ENCODE results near the gene PPP2R5E.
"Not testable (repeated sequence)": the region's sequence is repeated elsewhere in the genome, so short reads cannot be mapped to it uniquely, and the experiment has no call there.

PPP2R5E gene

DNA sequence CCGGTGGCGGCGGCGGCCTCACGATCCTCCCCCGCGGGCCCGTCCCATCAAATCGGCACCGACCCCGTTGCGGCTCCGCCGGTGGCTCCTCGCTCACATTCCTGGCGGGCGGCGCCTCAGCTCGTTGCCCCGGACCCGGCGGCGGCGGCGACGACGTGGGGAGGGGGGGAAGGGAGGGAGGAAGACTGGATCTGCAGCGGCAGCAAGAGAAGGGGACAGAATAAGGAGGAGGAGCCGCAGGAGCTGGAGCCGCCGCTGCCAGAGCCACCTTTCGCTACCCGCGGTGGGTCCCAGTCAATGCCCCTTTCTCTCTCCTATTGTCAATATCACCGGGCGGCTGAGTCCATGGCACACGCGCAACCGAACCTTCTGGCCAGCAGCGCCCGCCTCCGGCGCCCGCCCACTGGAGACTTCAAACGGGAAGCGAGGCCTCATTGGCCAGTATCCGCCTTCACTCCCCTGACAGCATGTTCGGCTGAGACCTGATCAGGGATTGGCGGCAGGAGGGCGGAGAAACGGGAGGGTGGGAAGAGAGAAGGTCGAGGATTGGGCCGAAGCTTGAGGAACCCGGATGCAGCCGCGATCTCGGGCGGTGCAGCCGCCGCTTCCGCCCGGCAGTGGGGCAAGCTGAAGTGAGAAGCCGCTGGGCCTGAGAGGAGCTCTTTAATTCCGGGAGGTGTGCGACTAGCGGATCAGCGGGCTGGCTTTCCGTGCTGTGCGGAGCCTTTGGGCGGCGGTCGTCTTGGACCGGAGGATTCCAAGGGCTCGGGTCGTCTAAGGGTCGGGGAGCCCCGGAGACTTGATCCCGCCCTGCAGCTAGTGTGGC is at the start of gene PPP2R5E:
Gene PPP2R5E, minus strand, starts transcription at position 378 of the 826 bp plus-strand sequence. CDS start 3,692 bp downstream, outside the sequence.
- H3K4me1 ChIP-seq (ENCODE audit: control insufficient read depth, insufficient read depth, low read length) = no peaks in the 10 kb centered on the region
- no peaks in the 10 kb centered on the region for H3K27me3 ChIP-seq (ENCODE audit: control insufficient read depth, insufficient read depth, low read length)
- no peaks in the 10 kb centered on the region for H3K9me3 ChIP-seq (ENCODE audit: control insufficient read depth, insufficient read depth, low read depth, low read length)
- peak within 1 kb of the TSS; percentile 89 for H3K9ac ChIP-seq (ENCODE audit: low read length)
- H3K36me3 ChIP-seq (ENCODE audit: control insufficient read depth, insufficient read depth, low read length) = peaks cover 15% of the 10 kb centered on the region
- peak within 1 kb of the TSS; percentile 75 for H3K4me3 ChIP-seq (ENCODE audit: low read depth, low read length)
- H3K27ac ChIP-seq (ENCODE audit: low read depth, low read length) = peak within 1 kb of the TSS; percentile 78

DNA sequence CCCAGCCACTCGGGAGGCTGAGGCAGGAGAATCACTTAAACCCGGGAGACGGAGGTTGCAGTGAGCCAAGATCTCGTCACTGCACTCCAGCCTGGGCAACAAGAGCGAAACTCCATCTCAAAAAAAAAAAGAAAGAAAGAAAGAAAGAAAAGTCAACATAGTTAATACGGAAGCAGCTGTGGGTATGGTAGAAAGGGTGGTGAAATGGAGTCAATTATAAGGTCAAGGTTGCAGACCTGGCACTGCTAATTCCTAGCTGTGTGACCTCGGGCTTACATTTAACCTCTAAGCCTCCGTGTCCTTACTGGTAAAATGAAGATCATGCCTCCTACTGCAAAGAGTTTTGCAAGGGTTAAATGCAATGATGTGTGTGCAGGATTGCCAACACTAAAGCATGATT is 39.9 kb upstream of the PPP2R5E start:
- H3K27ac ChIP-seq (ENCODE audit: low read depth, low read length); H3K36me3 ChIP-seq (ENCODE audit: control insufficient read depth, insufficient read depth, low read length); H3K9ac ChIP-seq (ENCODE audit: low read length); H3K4me3 ChIP-seq (ENCODE audit: low read depth, low read length); H3K9me3 ChIP-seq (ENCODE audit: control insufficient read depth, insufficient read depth, low read depth, low read length); H3K27me3 ChIP-seq (ENCODE audit: control insufficient read depth, insufficient read depth, low read length); H3K4me1 ChIP-seq (ENCODE audit: control insufficient read depth, insufficient read depth, low read length): not testable (repeated sequence)

GRCh38 chr14:63581491-63581890 is 38.3 kb upstream of the PPP2R5E start:
- no peaks in the 10 kb centered on the region for H3K36me3 ChIP-seq (ENCODE audit: control insufficient read depth, insufficient read depth, low read length)
- H3K4me3 ChIP-seq (ENCODE audit: low read depth, low read length) = no peak overlapping the region
- no peaks in the 10 kb centered on the region for H3K27me3 ChIP-seq (ENCODE audit: control insufficient read depth, insufficient read depth, low read length)
- H3K9ac ChIP-seq (ENCODE audit: low read length) = no peak overlapping the region
- no peak overlapping the region for H3K27ac ChIP-seq (ENCODE audit: low read depth, low read length)
- H3K9me3 ChIP-seq (ENCODE audit: control insufficient read depth, insufficient read depth, low read depth, low read length) = no peaks in the 10 kb centered on the region
- H3K4me1 ChIP-seq (ENCODE audit: control insufficient read depth, insufficient read depth, low read length) = no peaks in the 10 kb centered on the region

GRCh38 chr14:63578300-63578699 is 35.1 kb upstream of the PPP2R5E start:
- no peak overlapping the region for H3K9ac ChIP-seq (ENCODE audit: low read length)
- H3K4me3 ChIP-seq (ENCODE audit: low read depth, low read length) = no peak overlapping the region
- H3K36me3 ChIP-seq (ENCODE audit: control insufficient read depth, insufficient read depth, low read length) = no peaks in the 10 kb centered on the region
- H3K27me3 ChIP-seq (ENCODE audit: control insufficient read depth, insufficient read depth, low read length) = no peaks in the 10 kb centered on the region
- no peaks in the 10 kb centered on the region for H3K4me1 ChIP-seq (ENCODE audit: control insufficient read depth, insufficient read depth, low read length)
- no peaks in the 10 kb centered on the region for H3K9me3 ChIP-seq (ENCODE audit: control insufficient read depth, insufficient read depth, low read depth, low read length)
- H3K27ac ChIP-seq (ENCODE audit: low read depth, low read length) = no peak overlapping the region

DNA sequence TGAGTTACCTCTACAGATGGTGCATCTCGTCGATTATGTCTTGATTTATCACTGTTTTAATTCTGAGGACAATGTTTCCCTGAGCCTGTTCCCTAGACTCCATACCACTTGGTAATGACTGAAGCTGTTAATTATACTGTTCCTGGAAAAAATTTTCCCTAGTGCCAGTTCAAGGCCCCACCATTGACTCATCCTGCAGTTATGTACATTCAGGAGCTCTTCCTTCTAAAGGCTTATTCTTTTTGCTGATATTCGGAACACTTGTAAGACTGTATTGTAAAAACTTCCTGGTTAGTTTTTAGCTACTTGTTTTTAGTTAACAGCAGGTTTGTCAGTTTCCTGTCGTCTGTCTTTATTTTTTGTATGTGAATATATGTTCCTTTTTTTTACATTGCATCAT is 30.4 kb upstream of the PPP2R5E start:
- H3K4me3 ChIP-seq (ENCODE audit: low read depth, low read length) = no peak overlapping the region
- H3K36me3 ChIP-seq (ENCODE audit: control insufficient read depth, insufficient read depth, low read length) = no peaks in the 10 kb centered on the region
- no peak overlapping the region for H3K9ac ChIP-seq (ENCODE audit: low read length)
- no peaks in the 10 kb centered on the region for H3K9me3 ChIP-seq (ENCODE audit: control insufficient read depth, insufficient read depth, low read depth, low read length)
- H3K27me3 ChIP-seq (ENCODE audit: control insufficient read depth, insufficient read depth, low read length) = no peaks in the 10 kb centered on the region
- H3K4me1 ChIP-seq (ENCODE audit: control insufficient read depth, insufficient read depth, low read length) = no peaks in the 10 kb centered on the region
- no peak overlapping the region for H3K27ac ChIP-seq (ENCODE audit: low read depth, low read length)

DNA sequence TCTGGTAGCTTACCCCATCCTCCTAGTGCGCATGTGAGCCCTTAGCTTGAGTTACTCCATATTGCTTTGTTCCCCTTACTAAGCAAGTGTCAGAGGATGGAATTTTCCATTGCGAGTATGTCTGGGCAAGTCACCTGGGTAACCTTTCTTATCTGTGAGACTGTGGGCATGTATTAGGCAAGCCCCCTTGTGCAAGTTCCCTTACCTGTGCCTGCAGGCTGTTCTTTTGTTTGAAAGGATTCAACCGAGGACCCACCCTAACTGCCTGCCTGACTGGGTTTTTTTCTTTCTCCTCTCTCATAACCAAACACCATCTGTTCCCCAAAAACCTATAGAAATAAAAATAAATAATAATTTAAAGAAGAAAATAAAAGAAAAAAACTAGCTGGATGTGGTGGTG is 22.3 kb upstream of the PPP2R5E start:
- Histone ChIP-seq H3K27ac (ENCODE audit: low read depth, low read length) (no peak overlapping the region), H3K4me1 (ENCODE audit: control insufficient read depth, insufficient read depth, low read length) (no peaks in the 10 kb centered on the region), H3K27me3 (ENCODE audit: control insufficient read depth, insufficient read depth, low read length) (no peaks in the 10 kb centered on the region), H3K36me3 (ENCODE audit: control insufficient read depth, insufficient read depth, low read length) (no peaks in the 10 kb centered on the region), H3K9me3 (ENCODE audit: control insufficient read depth, insufficient read depth, low read depth, low read length) (no peaks in the 10 kb centered on the region), H3K4me3 (ENCODE audit: low read depth, low read length) (no peak overlapping the region), H3K9ac (ENCODE audit: low read length) (no peak overlapping the region)

GRCh38 chr14:63564318-63564717 is 21.1 kb upstream of the PPP2R5E start:
- no peak overlapping the region for H3K27ac ChIP-seq (ENCODE audit: low read depth, low read length)
- no peaks in the 10 kb centered on the region for H3K9me3 ChIP-seq (ENCODE audit: control insufficient read depth, insufficient read depth, low read depth, low read length)
- no peaks in the 10 kb centered on the region for H3K4me1 ChIP-seq (ENCODE audit: control insufficient read depth, insufficient read depth, low read length)
- no peak overlapping the region for H3K9ac ChIP-seq (ENCODE audit: low read length)
- H3K27me3 ChIP-seq (ENCODE audit: control insufficient read depth, insufficient read depth, low read length) = no peaks in the 10 kb centered on the region
- no peaks in the 10 kb centered on the region for H3K36me3 ChIP-seq (ENCODE audit: control insufficient read depth, insufficient read depth, low read length)
- no peak overlapping the region for H3K4me3 ChIP-seq (ENCODE audit: low read depth, low read length)

DNA sequence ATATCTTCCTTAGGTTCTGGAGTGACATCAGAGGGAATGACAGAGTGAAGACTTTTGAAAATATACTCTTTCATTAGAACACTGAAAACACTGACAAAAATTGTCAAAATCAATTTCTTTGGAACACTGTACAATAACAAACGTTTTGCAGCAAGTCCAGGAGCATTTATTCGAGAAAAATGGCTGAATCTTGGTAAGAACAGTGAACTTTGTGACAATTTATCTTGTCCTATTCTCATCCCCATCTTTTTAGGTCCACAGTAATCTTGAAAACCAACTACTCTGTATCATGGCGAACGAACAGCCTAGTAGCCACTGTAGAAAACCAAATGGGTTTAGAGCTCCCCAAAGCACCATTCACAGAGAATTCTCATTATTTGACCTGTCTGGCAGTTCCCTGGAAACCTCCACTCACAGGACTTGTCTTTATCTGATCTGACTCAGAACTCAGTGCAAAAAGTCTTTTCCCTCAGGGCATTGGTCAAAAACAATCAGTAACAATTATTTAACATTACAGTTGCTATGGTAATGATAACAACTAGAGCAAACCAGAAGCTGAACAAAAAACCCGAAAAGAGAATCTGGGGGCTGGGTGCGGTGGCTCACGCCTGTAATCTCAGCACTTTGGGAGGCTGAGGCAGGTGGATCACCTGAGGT is 20.3 kb upstream of the PPP2R5E start:
- no peak overlapping the region for H3K4me3 ChIP-seq (ENCODE audit: low read depth, low read length)
- no peak overlapping the region for H3K9ac ChIP-seq (ENCODE audit: low read length)
- no peaks in the 10 kb centered on the region for H3K9me3 ChIP-seq (ENCODE audit: control insufficient read depth, insufficient read depth, low read depth, low read length)
- no peaks in the 10 kb centered on the region for H3K36me3 ChIP-seq (ENCODE audit: control insufficient read depth, insufficient read depth, low read length)
- no peak overlapping the region for H3K27ac ChIP-seq (ENCODE audit: low read depth, low read length)
- H3K4me1 ChIP-seq (ENCODE audit: control insufficient read depth, insufficient read depth, low read length) = no peaks in the 10 kb centered on the region
- no peaks in the 10 kb centered on the region for H3K27me3 ChIP-seq (ENCODE audit: control insufficient read depth, insufficient read depth, low read length)

DNA sequence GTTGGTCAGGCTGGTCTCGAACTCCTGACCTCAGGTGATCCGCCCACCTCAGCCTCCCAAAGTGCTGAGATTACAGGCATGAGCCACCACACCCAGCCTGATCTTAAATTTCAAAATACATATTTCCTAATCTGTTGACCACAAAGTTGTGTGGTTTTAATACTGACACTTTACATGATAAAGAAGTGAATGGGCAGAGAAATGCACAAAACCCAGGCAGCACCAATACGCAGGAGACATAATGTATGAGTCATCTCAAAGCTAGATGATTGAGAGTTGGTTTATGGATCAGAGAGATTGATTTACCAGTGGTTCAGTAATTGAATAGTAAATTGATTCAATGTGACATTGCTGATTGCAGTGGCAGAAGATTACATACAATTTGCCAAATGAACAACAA is 19.2 kb upstream of the PPP2R5E start:
- Histone ChIP-seq H3K27me3 (ENCODE audit: control insufficient read depth, insufficient read depth, low read length) (no peaks in the 10 kb centered on the region), H3K9me3 (ENCODE audit: control insufficient read depth, insufficient read depth, low read depth, low read length) (no peaks in the 10 kb centered on the region), H3K4me3 (ENCODE audit: low read depth, low read length) (no peak overlapping the region), H3K4me1 (ENCODE audit: control insufficient read depth, insufficient read depth, low read length) (no peaks in the 10 kb centered on the region), H3K36me3 (ENCODE audit: control insufficient read depth, insufficient read depth, low read length) (no peaks in the 10 kb centered on the region), H3K27ac (ENCODE audit: low read depth, low read length) (no peak overlapping the region), H3K9ac (ENCODE audit: low read length) (no peak overlapping the region)

GRCh38 chr14:63555572-63555971 is 12.4 kb upstream of the PPP2R5E start:
- H3K27ac ChIP-seq (ENCODE audit: low read depth, low read length) = no peak overlapping the region
- H3K27me3 ChIP-seq (ENCODE audit: control insufficient read depth, insufficient read depth, low read length) = no peaks in the 10 kb centered on the region

GRCh38 chr14:63551332-63551731 is 8.2 kb upstream of the PPP2R5E start:
- Histone ChIP-seq H3K9ac (ENCODE audit: low read length) (no peak overlapping the region), H3K9me3 (ENCODE audit: control insufficient read depth, insufficient read depth, low read depth, low read length) (no peaks in the 10 kb centered on the region), H3K27ac (ENCODE audit: low read depth, low read length) (no peak overlapping the region), H3K4me1 (ENCODE audit: control insufficient read depth, insufficient read depth, low read length) (no peaks in the 10 kb centered on the region), H3K36me3 (ENCODE audit: control insufficient read depth, insufficient read depth, low read length) (no peaks in the 10 kb centered on the region), H3K27me3 (ENCODE audit: control insufficient read depth, insufficient read depth, low read length) (no peaks in the 10 kb centered on the region), H3K4me3 (ENCODE audit: low read depth, low read length) (no peak overlapping the region)

More at GRCh38 chr14:63555572-63555971, 12.4 kb upstream of the PPP2R5E start:
- Histone ChIP-seq H3K36me3 (ENCODE audit: control insufficient read depth, insufficient read depth, low read length) (no peaks in the 10 kb centered on the region), H3K9ac (ENCODE audit: low read length) (no peak overlapping the region), H3K9me3 (ENCODE audit: control insufficient read depth, insufficient read depth, low read depth, low read length) (no peaks in the 10 kb centered on the region), H3K4me1 (ENCODE audit: control insufficient read depth, insufficient read depth, low read length) (no peaks in the 10 kb centered on the region), H3K4me3 (ENCODE audit: low read depth, low read length) (no peak overlapping the region)

All from HUES6 (cell line).